ENCODE results near the gene MBTPS1.
A peak's percentile ranks its signal among the peaks of the same experiment; 100 is the strongest.
"Not testable (repeated sequence)": the region's sequence is repeated elsewhere in the genome, so short reads cannot be mapped to it uniquely, and the experiment has no call there.

The MBTPS1 gene

DNA sequence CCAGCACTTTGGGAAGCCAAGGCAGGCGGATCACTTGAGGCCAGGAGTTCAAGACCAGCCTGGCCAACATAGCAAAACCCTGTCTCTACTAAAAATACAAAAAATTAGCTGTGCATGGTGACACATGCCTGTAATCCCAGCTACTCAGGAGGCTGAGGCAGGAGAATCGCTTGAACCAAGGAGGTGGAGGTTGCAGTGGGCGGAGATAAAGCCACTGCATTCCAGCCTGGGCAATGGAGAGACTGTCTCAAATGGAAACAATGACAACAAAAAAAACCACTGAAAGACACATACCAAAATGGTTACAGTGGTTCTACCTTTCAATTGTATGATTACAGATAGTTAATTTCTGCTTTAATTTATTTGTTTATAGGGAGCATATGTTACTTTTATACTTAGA is 4.8 kb downstream of the MBTPS1 start:
- DNase-seq (ENCODE audit: low read depth); H3K4me3 ChIP-seq (ENCODE audit: low read length); H3K9ac ChIP-seq (ENCODE audit: low read length); H3K36me3 ChIP-seq (ENCODE audit: control insufficient read depth, insufficient read depth, low read length, severe bottlenecking); H3K27me3 ChIP-seq (replicated peaks; ENCODE audit: control insufficient read depth, insufficient read depth, low read length); H3K9me3 ChIP-seq (ENCODE audit: control insufficient read depth, low read length): not testable (repeated sequence)
- peaks cover 10% of the 10 kb centered on the region for H3K4me1 ChIP-seq (ENCODE audit: control insufficient read depth, insufficient read depth, low read length)

DNA sequence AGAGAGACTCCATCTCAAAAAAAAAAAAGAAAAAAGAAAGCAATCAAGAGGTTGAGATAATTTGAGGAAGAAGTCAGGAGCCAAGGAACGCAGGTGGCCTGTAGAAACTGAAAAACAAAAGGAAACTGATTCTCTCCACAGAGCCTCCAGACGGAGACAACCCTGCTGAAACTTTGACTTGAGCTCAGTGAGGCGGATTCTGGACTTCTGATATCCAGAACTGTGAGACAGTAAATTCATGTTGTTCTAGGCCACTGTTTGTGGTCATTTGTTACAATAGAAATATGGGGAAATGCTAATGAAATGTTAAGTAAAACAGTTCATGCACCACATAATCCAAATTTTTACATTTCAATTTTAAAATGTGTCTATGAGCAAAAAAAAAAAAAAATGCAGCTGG is 5.2 kb downstream of the MBTPS1 start:
- Histone ChIP-seq H3K27me3 (replicated peaks; ENCODE audit: control insufficient read depth, insufficient read depth, low read length) (no peaks in the 10 kb centered on the region), H3K9me3 (ENCODE audit: control insufficient read depth, low read length) (no peaks in the 10 kb centered on the region), H3K4me3 (ENCODE audit: low read length) (no peak overlapping the region), H3K36me3 (ENCODE audit: control insufficient read depth, insufficient read depth, low read length, severe bottlenecking) (peaks cover 7% of the 10 kb centered on the region), H3K9ac (ENCODE audit: low read length) (no peak overlapping the region), H3K4me1 (ENCODE audit: control insufficient read depth, insufficient read depth, low read length) (peaks cover 10% of the 10 kb centered on the region)
- DNase-seq (ENCODE audit: low read depth), result no peak

DNA sequence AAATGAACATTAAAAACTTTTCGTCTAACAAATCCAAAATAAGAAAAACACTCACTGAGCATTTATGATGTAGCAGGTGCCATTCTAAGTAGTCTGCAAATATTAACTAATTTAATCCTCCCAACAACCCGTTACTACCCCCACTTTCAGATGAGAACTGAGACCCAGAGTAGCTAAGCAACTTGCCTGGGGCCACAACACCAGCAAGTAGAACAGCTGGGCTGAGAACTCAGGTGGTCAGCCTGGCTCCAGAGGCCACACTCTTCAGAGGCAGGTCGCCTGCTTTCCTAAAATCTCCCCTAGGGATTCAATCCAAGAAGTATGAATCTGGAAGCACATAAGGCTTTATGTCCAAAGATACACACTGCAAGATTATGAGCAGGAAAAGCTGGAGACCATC is 6.2 kb downstream of the MBTPS1 start:
- Histone ChIP-seq H3K36me3 (ENCODE audit: control insufficient read depth, insufficient read depth, low read length, severe bottlenecking) (peaks cover 9% of the 10 kb centered on the region), H3K9me3 (ENCODE audit: control insufficient read depth, low read length) (no peaks in the 10 kb centered on the region), H3K9ac (ENCODE audit: low read length) (no peak overlapping the region), H3K4me1 (ENCODE audit: control insufficient read depth, insufficient read depth, low read length) (peaks cover 7% of the 10 kb centered on the region), H3K4me3 (ENCODE audit: low read length) (no peak overlapping the region), H3K27me3 (replicated peaks; ENCODE audit: control insufficient read depth, insufficient read depth, low read length) (no peaks in the 10 kb centered on the region)
- DNase-seq (ENCODE audit: low read depth), result no peak

DNA sequence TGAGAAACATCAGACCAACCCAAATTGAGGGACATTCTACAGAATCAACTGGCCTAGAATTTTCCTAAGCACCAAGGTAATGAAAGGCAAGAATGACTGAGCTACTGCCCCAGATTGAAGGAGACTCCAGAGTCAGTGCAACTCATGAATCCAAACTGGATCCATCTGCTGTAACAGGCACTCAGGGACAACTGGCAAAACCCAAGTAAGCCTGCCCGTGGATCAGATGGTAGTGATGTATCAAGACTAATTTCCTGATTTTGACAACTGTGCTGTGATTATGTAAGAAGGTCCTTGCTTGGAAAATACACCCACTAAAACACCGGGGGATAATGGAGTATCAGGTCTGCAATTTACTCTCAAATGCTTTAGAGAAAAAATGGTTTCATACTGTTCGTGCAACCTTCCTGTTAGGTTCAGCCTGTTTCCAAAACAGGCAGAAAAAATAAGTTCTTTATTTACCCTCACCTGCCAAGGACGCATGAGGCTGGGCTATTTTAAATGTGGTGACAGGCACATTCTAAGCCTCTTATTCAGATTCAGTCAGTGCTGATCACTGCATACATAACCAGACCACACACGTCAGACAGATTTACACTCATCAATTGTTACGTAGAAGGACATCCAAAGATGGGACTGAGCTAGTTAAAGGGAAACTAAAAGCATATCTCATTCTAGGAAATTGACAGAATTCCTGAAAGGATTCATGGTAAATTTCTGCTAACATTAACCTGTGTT is 7.0 kb downstream of the MBTPS1 start:
- no peak overlapping the region for H3K4me3 ChIP-seq (ENCODE audit: low read length)

DNA sequence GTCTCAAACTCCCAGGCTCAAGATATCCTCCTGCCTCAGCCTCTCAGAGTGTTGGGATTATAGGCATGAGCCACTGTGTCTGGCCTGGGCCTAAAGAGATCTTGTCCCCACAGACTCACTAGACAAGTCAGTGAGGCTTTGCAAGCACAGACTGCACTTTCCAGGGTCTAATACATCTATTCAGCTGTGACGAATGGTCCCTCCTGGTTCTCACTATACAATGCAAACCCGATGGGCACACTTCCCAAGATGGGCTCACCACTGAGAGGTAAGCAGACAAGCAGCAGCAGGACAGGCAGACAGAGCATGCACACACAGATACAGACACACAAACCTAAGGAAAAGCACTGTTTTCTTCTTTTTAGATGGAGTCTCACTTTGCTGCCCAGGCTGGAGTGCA is 8.8 kb downstream of the MBTPS1 start:
- Histone ChIP-seq H3K9ac (ENCODE audit: low read length) (no peak overlapping the region), H3K4me1 (ENCODE audit: control insufficient read depth, insufficient read depth, low read length) (peaks cover 15% of the 10 kb centered on the region), H3K27me3 (replicated peaks; ENCODE audit: control insufficient read depth, insufficient read depth, low read length) (no peaks in the 10 kb centered on the region), H3K9me3 (ENCODE audit: control insufficient read depth, low read length) (no peaks in the 10 kb centered on the region), H3K4me3 (ENCODE audit: low read length) (no peak overlapping the region), H3K36me3 (ENCODE audit: control insufficient read depth, insufficient read depth, low read length, severe bottlenecking) (peaks cover 14% of the 10 kb centered on the region)
- no peak for DNase-seq (ENCODE audit: low read depth)

More for the DNA sequence above, 7.0 kb downstream of the MBTPS1 start:
- H3K27me3 ChIP-seq (replicated peaks; ENCODE audit: control insufficient read depth, insufficient read depth, low read length), result no peaks in the 10 kb centered on the region
- DNase-seq (ENCODE audit: low read depth), result no peak
- H3K36me3 ChIP-seq (ENCODE audit: control insufficient read depth, insufficient read depth, low read length, severe bottlenecking), result peaks cover 14% of the 10 kb centered on the region
- H3K4me1 ChIP-seq (ENCODE audit: control insufficient read depth, insufficient read depth, low read length), result peaks cover 2% of the 10 kb centered on the region
- H3K9me3 ChIP-seq (ENCODE audit: control insufficient read depth, low read length), result no peaks in the 10 kb centered on the region
- H3K9ac ChIP-seq (ENCODE audit: low read length), result no peak overlapping the region

DNA sequence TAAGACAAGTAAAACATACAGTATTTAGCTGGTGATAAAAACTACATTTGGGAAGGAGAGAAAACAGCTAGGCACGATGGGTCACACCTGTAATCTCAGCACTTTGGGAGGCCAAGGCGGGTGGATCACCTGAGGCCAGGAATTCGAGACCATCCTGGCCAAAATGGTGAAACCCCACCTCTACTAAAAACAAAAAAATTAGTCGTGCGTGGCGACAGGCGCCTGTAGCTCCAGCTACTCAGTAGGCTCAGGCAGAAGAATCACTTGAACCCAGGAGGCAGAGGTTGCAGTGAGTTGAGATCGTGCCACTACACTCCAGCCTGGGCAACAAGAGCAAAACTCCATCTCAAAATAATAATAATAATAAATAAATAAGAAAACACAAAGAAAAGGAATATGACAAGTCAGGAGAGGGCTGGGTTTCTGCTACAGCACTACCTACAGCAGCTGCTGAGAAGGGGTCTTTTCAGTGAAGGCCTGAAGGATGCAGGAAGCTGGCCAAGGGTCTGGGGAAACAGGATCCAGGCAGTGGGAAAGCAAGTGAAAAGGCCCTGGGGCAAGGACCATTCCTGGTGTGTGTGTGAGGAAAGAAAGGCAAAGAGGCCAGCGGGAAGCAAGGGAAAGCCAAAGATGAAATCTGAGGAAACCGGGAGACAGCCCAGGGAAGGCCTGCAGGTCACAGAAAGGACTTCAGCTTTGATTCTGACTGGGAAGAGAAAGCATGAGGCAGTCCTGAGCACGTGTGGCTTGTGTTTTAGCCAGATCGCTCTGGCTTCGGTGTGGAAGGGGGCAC is 10.6 kb downstream of the MBTPS1 start:
- Histone ChIP-seq H3K9me3 (ENCODE audit: control insufficient read depth, low read length) (no peaks in the 10 kb centered on the region), H3K27me3 (replicated peaks; ENCODE audit: control insufficient read depth, insufficient read depth, low read length) (no peaks in the 10 kb centered on the region)
- no peak for DNase-seq (ENCODE audit: low read depth)

DNA sequence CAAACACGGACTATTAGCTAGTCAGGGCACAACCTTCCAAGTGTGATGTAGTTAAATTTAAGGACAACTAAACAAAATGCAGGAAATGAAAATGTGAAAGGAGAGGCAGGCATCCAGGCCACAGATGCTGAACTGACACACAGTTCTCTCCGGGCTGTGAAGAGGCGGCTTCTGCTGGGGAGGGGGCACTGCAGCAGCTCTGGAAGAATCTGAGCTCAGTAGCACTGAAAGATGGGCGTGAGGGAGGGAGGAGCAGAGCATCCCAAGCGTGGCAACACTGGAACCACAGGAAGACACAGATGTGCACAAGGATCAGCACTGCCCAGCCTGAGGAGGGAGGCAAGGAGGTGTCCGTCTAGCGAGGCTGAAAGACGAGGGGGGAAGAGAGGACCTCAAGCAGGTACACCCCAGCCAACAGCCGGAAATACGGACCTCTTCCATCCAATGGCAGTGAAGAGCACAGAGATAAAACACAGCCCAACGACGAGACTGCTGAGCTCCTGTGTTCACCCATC is 11.4 kb downstream of the MBTPS1 start:
- H3K4me3 ChIP-seq (ENCODE audit: low read length), result no peak overlapping the region
- H3K27me3 ChIP-seq (replicated peaks; ENCODE audit: control insufficient read depth, insufficient read depth, low read length), result no peaks in the 10 kb centered on the region
- H3K36me3 ChIP-seq (ENCODE audit: control insufficient read depth, insufficient read depth, low read length, severe bottlenecking), result peaks cover 14% of the 10 kb centered on the region
- H3K9ac ChIP-seq (ENCODE audit: low read length), result no peak overlapping the region
- no peaks in the 10 kb centered on the region for H3K9me3 ChIP-seq (ENCODE audit: control insufficient read depth, low read length)
- DNase-seq (ENCODE audit: low read depth), result no peak
- H3K4me1 ChIP-seq (ENCODE audit: control insufficient read depth, insufficient read depth, low read length), result peaks cover 15% of the 10 kb centered on the region

More for the DNA sequence above, 10.6 kb downstream of the MBTPS1 start:
- H3K9ac ChIP-seq (ENCODE audit: low read length), result no peak overlapping the region
- peaks cover 14% of the 10 kb centered on the region for H3K36me3 ChIP-seq (ENCODE audit: control insufficient read depth, insufficient read depth, low read length, severe bottlenecking)
- H3K4me3 ChIP-seq (ENCODE audit: low read length), result no peak overlapping the region
- H3K4me1 ChIP-seq (ENCODE audit: control insufficient read depth, insufficient read depth, low read length), result peaks cover 15% of the 10 kb centered on the region

DNA sequence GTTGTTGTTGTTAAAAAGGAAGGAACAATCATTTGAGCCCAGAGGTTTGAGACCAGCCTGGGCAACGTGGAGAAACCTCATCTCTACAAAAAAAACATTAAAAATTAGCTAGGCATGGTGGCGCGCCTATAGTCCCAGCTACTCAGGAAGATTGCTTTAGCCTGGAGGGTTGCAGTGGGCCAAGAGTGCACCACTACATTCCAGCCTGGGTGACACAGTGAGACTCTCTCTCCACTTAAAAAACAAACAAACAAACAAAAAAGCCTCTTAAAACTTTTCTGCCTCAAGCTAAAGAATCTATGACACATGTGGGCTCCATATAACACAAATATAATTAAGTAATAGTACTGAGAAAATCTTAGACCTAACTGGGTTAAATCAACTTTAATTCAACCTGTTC is 12.5 kb downstream of the MBTPS1 start:
- H3K9ac ChIP-seq (ENCODE audit: low read length), result no peak overlapping the region

DNA sequence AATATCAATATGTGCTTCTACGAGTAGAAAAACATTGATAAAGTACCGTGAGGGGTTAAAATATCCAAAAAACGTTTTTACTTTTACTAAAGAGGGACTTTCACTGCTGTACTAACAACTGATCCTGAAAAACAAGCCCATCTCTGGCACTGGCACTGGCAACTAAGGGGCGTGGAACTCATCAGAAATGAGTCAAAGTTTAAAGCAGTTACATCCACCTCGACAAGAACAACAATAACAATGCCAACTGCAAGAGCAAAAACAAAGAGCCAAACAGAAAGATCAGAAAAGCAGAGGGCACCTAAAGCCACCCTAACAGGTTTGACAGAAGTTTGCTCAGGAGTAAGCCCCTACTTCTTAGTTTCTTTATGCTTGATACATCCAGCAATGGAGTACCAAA is 13.1 kb downstream of the MBTPS1 start:
- H3K4me3 ChIP-seq (ENCODE audit: low read length), result peak overlapping the region; percentile 46
- H3K36me3 ChIP-seq (ENCODE audit: control insufficient read depth, insufficient read depth, low read length, severe bottlenecking), result peaks cover 14% of the 10 kb centered on the region
- peaks cover 18% of the 10 kb centered on the region for H3K4me1 ChIP-seq (ENCODE audit: control insufficient read depth, insufficient read depth, low read length)
- H3K9ac ChIP-seq (ENCODE audit: low read length), result peak overlapping the region; percentile 37
- H3K27me3 ChIP-seq (replicated peaks; ENCODE audit: control insufficient read depth, insufficient read depth, low read length), result no peaks in the 10 kb centered on the region
- DNase-seq (ENCODE audit: low read depth), result peak; percentile 24
- no peaks in the 10 kb centered on the region for H3K9me3 ChIP-seq (ENCODE audit: control insufficient read depth, low read length)

More for the DNA sequence above, 12.5 kb downstream of the MBTPS1 start:
- DNase-seq (ENCODE audit: low read depth), result no peak
- Histone ChIP-seq H3K9me3 (ENCODE audit: control insufficient read depth, low read length) (no peaks in the 10 kb centered on the region), H3K27me3 (replicated peaks; ENCODE audit: control insufficient read depth, insufficient read depth, low read length) (no peaks in the 10 kb centered on the region), H3K36me3 (ENCODE audit: control insufficient read depth, insufficient read depth, low read length, severe bottlenecking) (peaks cover 13% of the 10 kb centered on the region), H3K4me3 (ENCODE audit: low read length) (no peak overlapping the region), H3K4me1 (ENCODE audit: control insufficient read depth, insufficient read depth, low read length) (peaks cover 18% of the 10 kb centered on the region)

DNA sequence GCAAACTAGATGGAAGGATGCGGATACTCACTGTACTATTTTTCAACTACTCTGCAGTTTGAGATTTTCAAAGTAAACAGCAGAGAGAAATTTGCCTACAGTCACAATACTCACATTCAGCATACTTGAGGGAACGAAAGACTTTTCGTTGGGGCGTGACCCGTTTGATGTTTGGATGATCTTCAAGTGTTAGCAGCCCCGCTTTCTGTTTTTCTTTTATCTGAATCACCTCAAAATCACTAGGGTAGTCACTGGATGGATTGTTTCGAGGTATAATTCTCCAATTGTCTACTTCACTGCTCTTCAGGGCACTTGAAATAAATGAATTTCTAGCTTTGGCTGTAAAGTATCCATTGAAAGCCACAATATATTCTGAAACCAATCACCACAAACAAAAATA is 17.8 kb downstream of the MBTPS1 start:
- no peak for DNase-seq (ENCODE audit: low read depth)
- no peak overlapping the region for H3K4me3 ChIP-seq (ENCODE audit: low read length)
- H3K4me1 ChIP-seq (ENCODE audit: control insufficient read depth, insufficient read depth, low read length), result peaks cover 14% of the 10 kb centered on the region
- peaks cover 46% of the 10 kb centered on the region for H3K36me3 ChIP-seq (ENCODE audit: control insufficient read depth, insufficient read depth, low read length, severe bottlenecking)
- no peaks in the 10 kb centered on the region for H3K27me3 ChIP-seq (replicated peaks; ENCODE audit: control insufficient read depth, insufficient read depth, low read length)
- no peaks in the 10 kb centered on the region for H3K9me3 ChIP-seq (ENCODE audit: control insufficient read depth, low read length)
- H3K9ac ChIP-seq (ENCODE audit: low read length), result no peak overlapping the region

DNA sequence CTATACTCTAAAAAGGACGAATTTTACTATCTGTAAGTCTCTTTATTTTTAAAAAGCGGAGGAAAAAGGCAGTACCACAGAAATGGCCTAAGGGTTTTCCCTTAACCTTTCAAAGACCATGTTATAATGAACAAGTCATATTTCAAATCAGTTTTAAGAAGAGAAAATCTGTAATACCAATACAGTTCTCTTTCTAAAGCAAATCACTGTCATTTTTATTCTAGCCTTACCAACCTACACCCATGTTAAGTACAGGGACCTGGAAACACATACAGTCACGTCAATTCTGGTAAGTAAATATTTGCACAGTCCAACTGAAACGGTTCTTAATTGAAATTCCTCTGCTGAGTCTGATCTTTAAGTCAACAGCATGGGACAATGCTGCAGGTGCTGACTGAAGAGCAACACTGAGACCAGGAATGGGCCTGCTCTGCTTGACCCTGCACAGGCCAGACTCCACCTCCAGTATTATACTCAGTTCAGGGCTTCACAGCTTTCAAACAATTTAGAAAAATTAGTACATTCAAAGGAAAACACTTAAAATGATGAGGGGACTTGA is 20.2 kb downstream of the MBTPS1 start:
- DNase-seq (ENCODE audit: low read depth), result no peak
- peaks cover 70% of the 10 kb centered on the region for H3K36me3 ChIP-seq (ENCODE audit: control insufficient read depth, insufficient read depth, low read length, severe bottlenecking)
- no peaks in the 10 kb centered on the region for H3K27me3 ChIP-seq (replicated peaks; ENCODE audit: control insufficient read depth, insufficient read depth, low read length)
- no peak overlapping the region for H3K9ac ChIP-seq (ENCODE audit: low read length)
- H3K9me3 ChIP-seq (ENCODE audit: control insufficient read depth, low read length), result no peaks in the 10 kb centered on the region
- H3K4me3 ChIP-seq (ENCODE audit: low read length), result no peak overlapping the region
- H3K4me1 ChIP-seq (ENCODE audit: control insufficient read depth, insufficient read depth, low read length), result peaks cover 4% of the 10 kb centered on the region
